HPDE6-E6E7 (cell line): ENCODE measurements around the gene HES1.

ENCODE experiments used
- DNase-seq: peaks from one replicate; pipeline ENCODE4 v3.0.0; 2011; ENCODE audit warnings: missing footprints; ENCODE audit errors: extremely low spot score

HES1 gene

DNA sequence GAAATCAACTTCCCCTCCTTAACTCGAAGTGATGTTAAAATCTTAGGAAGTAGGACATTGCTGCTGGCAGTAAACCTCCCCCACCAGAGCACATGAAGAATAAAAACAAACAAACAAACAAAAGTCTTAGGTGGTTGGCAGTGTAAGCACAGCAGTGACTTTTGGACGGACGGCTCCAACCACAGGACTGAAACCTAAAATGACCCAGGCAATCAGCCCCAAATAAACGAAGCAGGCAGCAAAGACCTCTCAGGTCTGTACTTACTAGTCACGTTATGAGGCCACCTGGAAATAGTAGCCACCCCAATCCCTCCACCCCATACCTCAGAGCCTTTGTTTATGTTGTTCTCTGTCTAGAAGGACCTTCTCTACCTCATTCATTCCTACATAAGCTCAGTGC is 33.5 kb upstream of the HES1 start:
- DNase-seq, result no peak

GRCh38 chr3:194103505-194103904 is 32.4 kb upstream of the HES1 start:
- DNase-seq, result no peak

- no peak for DNase-seq
Observed at GRCh38 chr3:194103983-194104751, 31.8 kb upstream of the HES1 start.

DNA sequence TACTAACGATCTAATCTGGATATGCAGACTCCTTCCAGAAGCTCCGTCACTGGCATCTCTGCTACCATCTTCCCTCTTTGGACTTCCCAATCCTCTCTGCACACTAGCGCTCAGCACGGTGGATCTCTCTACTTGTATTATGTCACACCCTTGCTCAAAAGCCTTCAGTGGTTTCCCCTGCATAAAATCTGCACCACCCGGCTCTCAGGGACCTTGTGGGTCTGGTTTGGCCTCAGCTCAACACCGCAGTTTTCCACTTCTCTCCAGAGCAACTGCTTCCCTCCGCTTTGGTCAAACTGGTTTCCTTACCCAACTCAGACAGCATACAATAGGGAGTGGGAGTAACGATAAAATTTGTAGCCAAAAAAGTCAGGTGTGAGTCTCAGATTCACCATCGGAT is 30.7 kb upstream of the HES1 start:
- DNase-seq, result no peak

- no peak for DNase-seq
Observed at GRCh38 chr3:194107107-194107506, 28.8 kb upstream of the HES1 start.

- no peak for DNase-seq
Observed at GRCh38 chr3:194109192-194109863, 26.6 kb upstream of the HES1 start.

DNA sequence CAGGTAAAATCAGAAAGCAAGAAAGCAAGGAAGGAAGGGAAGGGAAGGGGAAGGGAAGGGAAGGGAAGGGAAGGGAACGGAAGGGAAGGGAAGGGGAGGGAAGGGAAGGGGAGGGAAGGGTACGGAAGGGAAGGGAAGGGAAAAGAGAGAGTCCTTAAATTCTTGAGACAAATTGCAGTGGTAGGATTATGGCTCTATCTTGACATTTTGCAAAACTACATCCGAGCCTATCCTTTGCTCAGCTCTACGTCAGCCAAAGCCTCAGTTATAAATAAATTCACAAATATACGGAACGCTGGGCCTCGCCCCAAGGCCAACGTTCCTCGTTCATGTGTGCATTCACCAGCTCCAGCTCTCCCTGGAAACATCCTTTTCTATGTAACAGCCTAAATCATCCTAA is 25.5 kb upstream of the HES1 start:
- DNase-seq, result no peak

- DNase-seq, result no peak
Observed at GRCh38 chr3:194111336-194111735, 24.6 kb upstream of the HES1 start.

DNA sequence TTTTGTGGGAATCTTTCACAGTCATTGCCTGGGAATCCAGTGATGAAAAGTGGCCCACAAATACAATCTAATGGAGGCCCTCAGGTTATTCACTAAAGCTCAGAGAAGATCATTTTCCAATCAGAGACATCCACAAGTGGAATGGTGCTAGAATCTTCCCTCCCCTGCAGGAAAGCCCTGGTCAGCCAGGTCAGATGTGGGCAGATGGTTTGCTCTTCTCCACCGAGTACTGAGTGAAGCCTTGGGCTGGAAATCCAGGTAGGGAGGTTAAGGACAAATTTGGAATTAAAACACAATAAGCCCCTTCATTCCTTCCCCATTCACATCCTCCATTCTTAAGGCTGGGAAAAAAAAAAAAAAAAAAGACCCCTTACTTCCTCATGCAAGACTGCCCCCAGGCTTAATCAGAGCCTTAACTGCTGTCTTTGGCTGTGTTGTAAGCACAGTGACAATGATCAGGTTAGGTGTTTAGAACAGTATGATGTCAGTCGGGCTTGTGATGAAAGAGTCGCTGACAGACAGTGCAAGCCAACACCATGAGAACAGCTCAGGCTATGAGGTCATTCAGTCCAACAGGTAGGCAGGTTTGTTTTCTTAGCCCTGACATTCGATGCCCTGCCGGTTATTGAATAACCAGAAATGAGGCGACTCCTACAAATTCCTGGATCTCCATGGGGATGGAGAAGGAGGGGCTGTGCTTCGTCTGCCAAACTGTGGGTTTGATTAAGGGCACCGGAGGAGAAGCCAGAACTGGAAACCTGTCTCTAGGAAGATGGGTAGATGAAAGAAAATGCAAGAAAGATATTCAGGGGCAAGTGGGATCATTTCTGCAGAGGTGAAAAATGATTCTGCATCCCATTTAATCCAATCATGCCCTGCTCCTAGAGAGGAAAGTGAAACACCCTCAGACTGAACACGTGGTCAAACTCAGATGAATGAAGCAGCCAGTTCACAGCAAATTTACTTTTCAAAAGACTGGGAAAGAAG is 23.5 kb upstream of the HES1 start:
- DNase-seq, result peak; percentile 95

GRCh38 chr3:194114123-194114522 is 21.8 kb upstream of the HES1 start:
- DNase-seq, result no peak

GRCh38 chr3:194117104-194117845 is 18.7 kb upstream of the HES1 start:
- no peak for DNase-seq

DNA sequence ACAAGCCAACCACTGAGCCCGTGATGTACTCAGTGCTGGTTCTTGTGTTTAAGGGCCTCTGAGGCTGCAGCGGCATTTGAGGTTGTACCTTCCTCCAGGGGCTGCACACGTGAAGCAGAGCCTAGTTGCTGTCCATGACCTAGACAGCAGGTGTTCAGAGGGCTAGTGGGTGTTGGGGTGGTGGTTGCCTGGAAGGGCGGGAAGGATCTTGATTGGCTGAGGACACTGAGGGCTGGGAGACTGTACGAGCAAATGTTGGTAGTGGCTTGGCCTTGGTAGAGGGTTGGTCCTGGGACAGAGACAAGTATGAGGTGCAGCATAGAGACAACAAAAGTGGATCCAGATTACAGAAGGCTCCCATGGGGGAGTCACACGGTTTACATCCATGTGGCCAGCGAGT is 17.0 kb upstream of the HES1 start:
- DNase-seq, result no peak

DNA sequence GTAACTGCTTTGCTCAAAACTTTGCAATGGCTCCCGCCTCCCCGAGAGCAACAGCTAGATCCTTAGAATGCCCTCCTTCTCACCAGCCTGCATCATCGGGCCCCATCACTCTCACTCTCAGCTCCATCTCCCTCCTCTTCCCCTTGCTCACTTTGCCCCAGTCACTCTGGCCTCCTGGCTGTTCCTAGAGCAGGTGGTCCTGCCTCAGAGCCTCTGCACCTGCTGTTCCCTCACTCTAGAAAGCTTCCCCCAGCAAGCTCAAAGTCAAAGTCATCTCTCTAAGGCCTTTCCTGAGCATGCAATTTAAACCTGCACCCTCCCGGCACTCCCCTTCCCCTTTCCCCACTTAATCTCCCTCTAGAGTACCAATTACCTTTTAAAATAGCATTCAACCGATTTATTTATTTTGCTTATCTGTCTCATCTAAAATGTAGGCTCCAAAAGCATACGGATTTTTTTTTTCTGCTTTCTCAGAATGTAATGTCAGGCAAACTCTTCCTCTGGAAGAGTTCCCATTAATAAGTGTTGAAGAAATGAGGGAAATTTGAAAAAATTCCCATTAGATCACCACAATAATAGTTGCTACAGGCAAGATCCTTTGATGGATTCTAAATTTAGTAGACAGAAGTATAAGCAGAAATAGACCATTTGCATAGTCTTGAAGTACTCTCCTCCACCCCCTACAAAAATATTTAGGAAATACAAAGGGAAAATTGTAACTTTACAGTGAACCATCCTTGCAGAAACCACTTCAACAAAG is 15.9 kb upstream of the HES1 start:
- no peak for DNase-seq

- DNase-seq, result no peak
Observed at GRCh38 chr3:194120789-194121770, 14.9 kb upstream of the HES1 start.

DNA sequence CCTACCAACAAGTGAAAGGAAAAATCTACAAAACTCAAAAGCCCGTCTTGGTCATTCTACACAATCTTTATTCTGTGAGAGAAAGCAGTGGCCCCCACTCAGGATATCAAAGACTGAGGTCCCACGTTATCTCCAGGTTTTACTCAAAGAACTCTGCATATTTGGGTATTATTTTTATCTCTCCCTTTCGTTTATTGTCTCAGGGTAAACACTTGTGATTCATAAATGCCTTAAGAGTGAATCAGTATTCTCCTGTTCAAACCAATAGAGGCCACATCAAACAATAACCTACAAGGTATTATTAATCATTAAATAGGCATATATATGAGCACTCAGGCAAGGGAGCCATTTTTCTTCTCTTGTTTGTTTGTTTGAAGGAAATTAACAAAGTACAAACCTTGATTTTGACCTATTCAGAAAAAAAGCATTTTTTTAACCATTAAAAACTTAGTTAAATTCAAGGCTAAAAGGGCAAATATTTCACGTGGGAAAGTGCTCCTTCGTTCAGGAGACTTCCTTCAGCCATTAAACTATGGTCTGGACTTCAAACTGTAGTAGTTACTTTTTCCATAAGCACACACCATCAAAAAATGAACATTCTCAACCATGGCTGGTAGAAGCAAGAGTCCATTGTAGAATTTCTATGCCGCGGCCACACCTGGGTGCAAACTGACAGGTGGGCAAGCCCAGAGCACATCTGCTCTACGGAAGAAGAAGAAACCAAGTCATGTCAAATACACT is 13.9 kb upstream of the HES1 start:
- DNase-seq, result peak; percentile 73

- no peak for DNase-seq
Observed at GRCh38 chr3:194123726-194124125, 12.2 kb upstream of the HES1 start.

GRCh38 chr3:194124193-194124592 is 11.8 kb upstream of the HES1 start:
- no peak for DNase-seq

DNA sequence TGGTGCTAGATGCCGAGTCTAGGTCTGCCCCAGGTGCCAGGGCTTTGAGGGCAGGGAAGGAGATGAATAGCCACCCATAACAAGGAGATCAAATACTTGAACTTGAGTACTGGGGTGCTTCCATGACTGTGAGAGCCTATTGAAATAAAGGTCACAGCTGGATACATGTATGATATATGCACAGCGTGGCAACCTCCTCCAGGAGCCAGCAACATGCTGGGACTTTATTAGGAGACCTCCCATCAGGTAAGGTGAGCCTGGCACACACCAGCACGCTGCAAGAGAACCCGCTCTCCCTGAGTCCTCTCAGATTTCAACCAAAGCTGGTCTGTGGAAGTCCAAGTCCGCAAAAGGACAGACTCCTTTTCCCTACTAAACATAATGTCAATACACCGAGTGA is 10.5 kb upstream of the HES1 start:
- no peak for DNase-seq

DNA sequence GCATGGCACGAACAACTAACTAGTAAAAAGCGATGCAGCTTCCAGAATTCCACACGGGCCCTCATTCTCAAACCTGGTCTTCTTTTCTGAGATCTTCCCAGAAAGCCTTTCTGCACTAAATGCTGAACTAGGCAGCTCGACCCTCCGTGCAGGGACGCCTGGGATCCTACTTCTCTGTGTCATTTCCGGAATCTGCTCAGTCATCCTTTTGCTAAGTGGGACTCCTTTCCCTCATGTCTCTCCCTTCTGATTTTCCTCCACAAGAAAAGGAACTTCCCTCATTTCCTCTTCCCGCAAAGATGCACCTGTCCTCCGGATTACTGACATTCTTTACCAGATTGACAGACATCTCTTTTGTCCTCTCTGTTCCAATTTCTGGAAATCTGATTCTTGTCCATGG is 9.2 kb upstream of the HES1 start:
- DNase-seq, result no peak
